ENCODE data around the gene SGMS1.

Gene SGMS1

GRCh38 chr10:50312464-50313437 lies 311.0 kb downstream of the SGMS1 start:
- DNase-seq: no peak

GRCh38 chr10:50310560-50311174 lies 313.1 kb downstream of the SGMS1 start:
- DNase-seq: no peak

- no peak for DNase-seq
Observed at GRCh38 chr10:50309342-50309741, 314.4 kb downstream of the SGMS1 start.

GRCh38 chr10:50304660-50305059 lies 319.1 kb downstream of the SGMS1 start:
- no peak for DNase-seq

GRCh38 chr10:50299948-50300669 lies 323.6 kb downstream of the SGMS1 start:
- DNase-seq: no peak

GRCh38 chr10:50295367-50295766 lies 328.4 kb downstream of the SGMS1 start:
- DNase-seq: no peak

GRCh38 chr10:50294582-50294981 lies 329.2 kb downstream of the SGMS1 start:
- no peak for DNase-seq

GRCh38 chr10:50293513-50294313 lies 330.0 kb downstream of the SGMS1 start:
- no peak for DNase-seq

GRCh38 chr10:50291261-50291850 lies 332.4 kb downstream of the SGMS1 start:
- DNase-seq: no peak

GRCh38 chr10:50289196-50289595 lies 334.6 kb downstream of the SGMS1 start:
- DNase-seq: no peak

GRCh38 chr10:50286996-50287803 lies 336.6 kb downstream of the SGMS1 start:
- no peak for DNase-seq

- DNase-seq: peak in 1 of 56 donors; percentile 2
Observed at GRCh38 chr10:50286517-50286916, 337.2 kb downstream of the SGMS1 start.

- DNase-seq: no peak
Observed at GRCh38 chr10:50281967-50282522, 341.7 kb downstream of the SGMS1 start.

GRCh38 chr10:50281210-50281966 lies 342.4 kb downstream of the SGMS1 start:
- no peak for DNase-seq

- no peak for DNase-seq
Observed at GRCh38 chr10:50280049-50280841, 343.5 kb downstream of the SGMS1 start.

- no peak for DNase-seq
Observed at GRCh38 chr10:50279489-50279888, 344.3 kb downstream of the SGMS1 start.

GRCh38 chr10:50275650-50276235 lies 348.0 kb downstream of the SGMS1 start:
- peak in 20 of 56 donors; percentile 2 to 50 (median 8) for DNase-seq
